ENCODE results near the gene PRDX1.

PRDX1 gene

DNA sequence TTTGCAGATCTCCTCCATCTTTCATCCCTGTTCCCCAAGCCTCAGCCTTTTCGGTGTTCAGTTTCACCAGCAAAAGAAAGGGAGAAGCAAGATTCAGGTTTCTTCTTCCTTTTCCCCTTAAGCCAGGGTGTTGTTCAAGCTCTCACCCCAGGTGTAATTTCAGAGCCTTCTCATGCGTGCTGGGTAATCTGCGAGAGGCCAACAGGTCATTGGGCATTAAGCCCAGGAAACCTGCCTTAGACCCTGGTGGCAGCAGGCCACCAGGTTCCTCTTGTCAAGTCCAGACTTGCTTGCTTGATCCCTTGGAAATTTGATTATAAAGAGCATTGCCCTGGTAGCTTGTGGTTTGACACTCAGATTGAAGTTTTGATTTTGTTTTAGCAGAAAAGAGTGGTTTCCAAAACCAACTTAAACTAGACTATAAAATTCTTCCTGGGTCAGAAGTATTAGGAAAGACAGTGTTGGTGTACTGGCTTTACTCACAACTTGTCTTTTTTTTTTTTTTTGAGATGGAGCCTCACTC is 35.8 kb upstream of the PRDX1 start:
- Histone ChIP-seq H3K4me3 (ENCODE audit: low read length) (no peak overlapping the region), H4K20me1 (ENCODE audit: insufficient read depth, low read length) (no peaks in the 10 kb centered on the region), H3K27ac (ENCODE audit: low read length) (no peak overlapping the region), H3K9me3 (ENCODE audit: insufficient read depth, low read length) (no peaks in the 10 kb centered on the region), H3K36me3 (replicated peaks; ENCODE audit: low read depth, low read length) (peaks cover 17% of the 10 kb centered on the region), H3K4me2 (ENCODE audit: low read length) (no peak overlapping the region), H2AFZ (ENCODE audit: low read depth, low read length) (no peak overlapping the region), H3K4me1 (ENCODE audit: low read length) (peaks cover under 1% of the 10 kb centered on the region; the same call in 1 of the 2 replicates), H3K9ac (ENCODE audit: low read length) (no peak overlapping the region), H3K79me2 (ENCODE audit: low read length) (peaks cover 46% of the 10 kb centered on the region), H3K27me3 (ENCODE audit: low read depth, low read length) (no peaks in the 10 kb centered on the region)
- TF ChIP-seq, protein P1, sequence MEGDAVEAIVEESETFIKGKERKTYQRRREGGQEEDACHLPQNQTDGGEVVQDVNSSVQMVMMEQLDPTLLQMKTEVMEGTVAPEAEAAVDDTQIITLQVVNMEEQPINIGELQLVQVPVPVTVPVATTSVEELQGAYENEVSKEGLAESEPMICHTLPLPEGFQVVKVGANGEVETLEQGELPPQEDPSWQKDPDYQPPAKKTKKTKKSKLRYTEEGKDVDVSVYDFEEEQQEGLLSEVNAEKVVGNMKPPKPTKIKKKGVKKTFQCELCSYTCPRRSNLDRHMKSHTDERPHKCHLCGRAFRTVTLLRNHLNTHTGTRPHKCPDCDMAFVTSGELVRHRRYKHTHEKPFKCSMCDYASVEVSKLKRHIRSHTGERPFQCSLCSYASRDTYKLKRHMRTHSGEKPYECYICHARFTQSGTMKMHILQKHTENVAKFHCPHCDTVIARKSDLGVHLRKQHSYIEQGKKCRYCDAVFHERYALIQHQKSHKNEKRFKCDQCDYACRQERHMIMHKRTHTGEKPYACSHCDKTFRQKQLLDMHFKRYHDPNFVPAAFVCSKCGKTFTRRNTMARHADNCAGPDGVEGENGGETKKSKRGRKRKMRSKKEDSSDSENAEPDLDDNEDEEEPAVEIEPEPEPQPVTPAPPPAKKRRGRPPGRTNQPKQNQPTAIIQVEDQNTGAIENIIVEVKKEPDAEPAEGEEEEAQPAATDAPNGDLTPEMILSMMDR (IDR thresholded peaks at IDR 0.05; ENCODE audit: low read depth, low read length), result no peak
- no peak for TF ChIP-seq EZH2phosphoT487 (IDR thresholded peaks at IDR 0.05; ENCODE audit: low read depth)

DNA sequence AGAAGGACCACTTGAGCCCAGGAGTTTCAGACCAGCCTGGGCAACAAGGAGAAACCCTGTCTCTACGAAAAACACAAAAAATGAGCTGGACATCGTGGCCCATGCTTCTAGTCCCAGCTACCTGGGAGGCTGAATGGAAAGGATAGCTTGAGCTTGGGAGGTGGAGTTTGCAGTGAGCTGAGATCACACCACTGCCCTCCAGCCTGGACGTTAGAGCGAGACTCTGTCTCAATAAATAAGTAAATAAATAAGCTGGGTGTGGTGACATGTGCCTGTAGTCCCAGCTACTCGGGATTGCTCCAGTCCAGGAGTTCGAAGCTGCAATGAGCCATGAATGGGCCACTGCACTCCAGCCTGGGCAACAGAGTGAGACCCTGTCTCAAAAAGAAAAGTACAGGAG is 32.5 kb upstream of the PRDX1 start:
- Histone ChIP-seq H3K27ac (ENCODE audit: low read length) (no peak overlapping the region), H3K79me2 (ENCODE audit: low read length) (peaks cover 47% of the 10 kb centered on the region), H3K9ac (ENCODE audit: low read length) (no peak overlapping the region), H3K27me3 (ENCODE audit: low read depth, low read length) (no peaks in the 10 kb centered on the region), H3K36me3 (replicated peaks; ENCODE audit: low read depth, low read length) (peaks cover 13% of the 10 kb centered on the region), H3K4me1 (ENCODE audit: low read length) (peaks cover 7% of the 10 kb centered on the region), H2AFZ (ENCODE audit: low read depth, low read length) (no peak overlapping the region), H3K4me3 (ENCODE audit: low read length) (no peak overlapping the region), H4K20me1 (ENCODE audit: insufficient read depth, low read length) (no peaks in the 10 kb centered on the region), H3K4me2 (ENCODE audit: low read length) (no peak overlapping the region), H3K9me3 (ENCODE audit: insufficient read depth, low read length) (no peaks in the 10 kb centered on the region)
- TF ChIP-seq, protein P1 (IDR thresholded peaks at IDR 0.05; ENCODE audit: low read depth, low read length), result no peak
- TF ChIP-seq EZH2phosphoT487 (IDR thresholded peaks at IDR 0.05; ENCODE audit: low read depth), result no peak

DNA sequence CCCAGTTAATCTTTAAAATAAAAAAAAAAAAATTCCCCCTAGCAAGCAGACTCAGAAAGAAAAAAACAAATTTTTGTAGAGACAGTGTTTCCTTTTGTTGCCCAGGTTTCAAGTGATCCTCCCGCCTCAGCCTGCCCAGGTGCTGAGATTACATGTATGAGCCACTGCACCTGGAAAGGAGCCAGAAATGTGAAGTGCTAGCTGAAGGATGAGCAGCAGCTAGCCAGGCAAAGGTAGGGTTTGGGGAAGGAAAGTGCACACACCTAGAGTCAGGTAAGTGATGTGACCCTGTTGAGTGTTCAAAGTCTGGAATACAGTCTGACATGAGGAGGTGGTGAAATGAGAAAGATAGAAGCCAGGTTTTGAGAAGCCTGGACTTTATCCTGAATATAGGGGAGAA is 30.6 kb upstream of the PRDX1 start:
- Histone ChIP-seq H3K27ac (ENCODE audit: low read length) (no peak overlapping the region), H3K9me3 (ENCODE audit: insufficient read depth, low read length) (no peaks in the 10 kb centered on the region), H4K20me1 (ENCODE audit: insufficient read depth, low read length) (no peaks in the 10 kb centered on the region), H3K79me2 (ENCODE audit: low read length) (peaks cover 39% of the 10 kb centered on the region), H3K4me3 (ENCODE audit: low read length) (peak overlapping the region; percentile 18; the same call in 1 of the 2 replicates), H3K36me3 (replicated peaks; ENCODE audit: low read depth, low read length) (peaks cover 10% of the 10 kb centered on the region), H2AFZ (ENCODE audit: low read depth, low read length) (no peak overlapping the region), H3K4me1 (ENCODE audit: low read length) (peaks cover 7% of the 10 kb centered on the region), H3K27me3 (ENCODE audit: low read depth, low read length) (no peaks in the 10 kb centered on the region), H3K4me2 (ENCODE audit: low read length) (no peak overlapping the region), H3K9ac (ENCODE audit: low read length) (no peak overlapping the region)
- TF ChIP-seq, protein P1 (IDR thresholded peaks at IDR 0.05; ENCODE audit: low read depth, low read length), result no peak
- no peak for TF ChIP-seq EZH2phosphoT487 (IDR thresholded peaks at IDR 0.05; ENCODE audit: low read depth)

DNA sequence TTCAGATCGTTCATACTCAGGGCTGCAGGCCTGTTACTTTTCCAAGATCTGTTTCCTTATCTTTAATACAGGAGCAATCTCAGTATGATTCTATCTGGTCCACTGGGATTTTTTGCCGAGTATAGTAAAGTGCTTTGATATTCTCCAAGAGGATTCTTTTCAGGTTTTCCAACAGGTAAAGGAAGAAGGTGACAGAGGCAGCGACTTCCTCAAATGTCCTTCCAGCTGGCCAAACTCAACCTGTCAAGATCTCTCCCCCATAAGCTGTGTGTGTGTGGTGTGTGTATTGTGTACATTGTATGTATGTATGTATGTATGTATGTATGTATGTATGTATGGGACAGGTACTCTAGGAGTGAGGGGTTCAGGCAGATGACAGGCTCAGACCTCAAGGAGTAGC is 30.0 kb upstream of the PRDX1 start:
- Histone ChIP-seq H3K4me3 (ENCODE audit: low read length) (peak overlapping the region; percentile 94), H3K9ac (ENCODE audit: low read length) (peak overlapping the region; percentile 92), H3K27me3 (ENCODE audit: low read depth, low read length) (no peaks in the 10 kb centered on the region), H3K4me1 (ENCODE audit: low read length) (peaks cover 7% of the 10 kb centered on the region), H3K4me2 (ENCODE audit: low read length) (peak overlapping the region; percentile 95), H4K20me1 (ENCODE audit: insufficient read depth, low read length) (no peaks in the 10 kb centered on the region), H3K9me3 (ENCODE audit: insufficient read depth, low read length) (no peaks in the 10 kb centered on the region), H2AFZ (ENCODE audit: low read depth, low read length) (no peak overlapping the region), H3K36me3 (replicated peaks; ENCODE audit: low read depth, low read length) (peaks cover 10% of the 10 kb centered on the region), H3K27ac (ENCODE audit: low read length) (peak overlapping the region; percentile 72; the same call in 1 of the 2 replicates), H3K79me2 (ENCODE audit: low read length) (peaks cover 36% of the 10 kb centered on the region)
- no peak for TF ChIP-seq EZH2phosphoT487 (IDR thresholded peaks at IDR 0.05; ENCODE audit: low read depth)
- TF ChIP-seq, protein P1 (IDR thresholded peaks at IDR 0.05; ENCODE audit: low read depth, low read length), result no peak
